GM10847 (cell line): Measurements from ENCODE around the gene ABCC3.

ENCODE experiments used
- POLR2A ChIP-seq: IDR thresholded peaks from 2 replicates; pipeline ENCODE4 v1.6.1; 2011; ENCODE audit not compliant: insufficient read length; ENCODE audit errors: extremely low read depth

Gene ABCC3

GRCh38 chr17:50708050-50709000 lies 73.6 kb downstream of the ABCC3 start:
- TF ChIP-seq POLR2A = no peak

GRCh38 chr17:50710025-50710424 lies 75.3 kb downstream of the ABCC3 start:
- no peak for TF ChIP-seq POLR2A

- TF ChIP-seq POLR2A = no peak
Observed at GRCh38 chr17:50710650-50711049, 76.0 kb downstream of the ABCC3 start.

- no peak for TF ChIP-seq POLR2A
Observed at GRCh38 chr17:50712641-50713040, 78.0 kb downstream of the ABCC3 start.

GRCh38 chr17:50715471-50715870 lies 80.8 kb downstream of the ABCC3 start:
- TF ChIP-seq POLR2A = no peak

GRCh38 chr17:50719144-50719923 lies 84.7 kb downstream of the ABCC3 start, which contains the start of gene LUC7L3:
LUC7L3 (plus strand) TSS chr17:50719603; CDS start chr17:50719733, 130 bp downstream.
- peak; percentile 93 for TF ChIP-seq POLR2A

GRCh38 chr17:50719924-50720794 lies 85.5 kb downstream of the ABCC3 start:
- TF ChIP-seq POLR2A = no peak

- TF ChIP-seq POLR2A = no peak
Observed at GRCh38 chr17:50721194-50722010, 86.7 kb downstream of the ABCC3 start.

GRCh38 chr17:50722746-50723145 lies 88.1 kb downstream of the ABCC3 start:
- no peak for TF ChIP-seq POLR2A

GRCh38 chr17:50725769-50726655 lies 91.3 kb downstream of the ABCC3 start:
- TF ChIP-seq POLR2A = no peak

GRCh38 chr17:50728112-50728429 lies 93.4 kb downstream of the ABCC3 start:
- no peak for TF ChIP-seq POLR2A

GRCh38 chr17:50728881-50729765 lies 94.4 kb downstream of the ABCC3 start:
- TF ChIP-seq POLR2A = no peak
